Karpas-422 (cell line): ENCODE measurements around the gene SSTR1. TPM values are rescaled to one million over a fixed set of nuclear protein-coding genes. Genes with fewer than 3 reads are reported as not detected.

Source experiments
- DNase-seq: peaks from one replicate; pipeline ENCODE4 v3.0.0-alpha.2; 2015
- H2AFZ ChIP-seq: fragments of 200-600 bp; sonication (generic); 2 replicates; pipeline ENCODE4 v1.6.1; 2014; ENCODE audit warnings: antibody characterized with exemption, low read length, mixed read lengths
- H3K27ac ChIP-seq: fragments of 200-600 bp; sonication (generic); 2 replicates; pipeline ENCODE4 v1.5.1; 2014; ENCODE audit warnings: mild to moderate bottlenecking, low read length, moderate library complexity
- H3K27me3 ChIP-seq: fragments of 200-600 bp; sonication (generic); 2 replicates; pipeline ENCODE4 v1.6.1; 2014; ENCODE audit warnings: low read length, mixed read lengths
- H3K36me3 ChIP-seq: fragments of 200-600 bp; sonication (generic); 2 replicates; pipeline ENCODE4 v1.6.1; 2014; ENCODE audit warnings: low read length, mixed read lengths; ENCODE audit not compliant: insufficient read depth
- H3K4me1 ChIP-seq: fragments of 200-600 bp; sonication (generic); 2 replicates; pipeline ENCODE4 v1.6.1; 2014; ENCODE audit warnings: mild to moderate bottlenecking, low read length, mixed read lengths
- H3K4me2 ChIP-seq: fragments of 200-600 bp; sonication (generic); 2 replicates; pipeline ENCODE4 v1.6.1; 2014; ENCODE audit warnings: low read length, low read depth, mild to moderate bottlenecking; ENCODE audit not compliant: poor library complexity, severe bottlenecking
- H3K4me3 ChIP-seq: fragments of 200-600 bp; sonication (generic); 2 replicates; pipeline ENCODE4 v1.5.1; 2014; ENCODE audit warnings: mild to moderate bottlenecking, antibody characterized with exemption, low read length, mixed read lengths
- H3K79me2 ChIP-seq: fragments of 200-600 bp; sonication (generic); 2 replicates; pipeline ENCODE4 v1.6.1; 2014; ENCODE audit warnings: mild to moderate bottlenecking, low read length, mixed read lengths
- H3K9ac ChIP-seq: fragments of 200-600 bp; sonication (generic); 2 replicates; pipeline ENCODE4 v1.6.0; 2014; ENCODE audit warnings: low read length
- H3K9me2 ChIP-seq: fragments of 200-600 bp; sonication (generic), shearing (Covaris generic); replicated peaks from 2 replicates; pipeline ENCODE4 v1.6.0; 2014; ENCODE audit warnings: mild to moderate bottlenecking, low read length, moderate library complexity; ENCODE audit not compliant: insufficient read depth
- H3K9me3 ChIP-seq: fragments of 300-700, 200-600 bp; sonication (generic); 2 replicates; pipeline ENCODE4 v1.6.1; 2014; ENCODE audit warnings: low read length, mixed read lengths
- H4K20me1 ChIP-seq: fragments of 200-600 bp; sonication (generic); 2 replicates; pipeline ENCODE4 v1.6.1; 2014; ENCODE audit warnings: mild to moderate bottlenecking, antibody characterized with exemption, low read length, low read depth; ENCODE audit not compliant: insufficient read depth
- total RNA-seq: library from RNA; depleted of rRNA; stranded (reverse); fragments of >200 nt; shearing (Covaris generic); gene quantifications from 2 replicates; pipeline ENCODE4 v1.2.3, GENCODE V29; 2014; ENCODE audit warnings: low replicate concordance

The SSTR1 gene
- total RNA-seq, 1 experiment from 2014 or later, result not detected

DNA sequence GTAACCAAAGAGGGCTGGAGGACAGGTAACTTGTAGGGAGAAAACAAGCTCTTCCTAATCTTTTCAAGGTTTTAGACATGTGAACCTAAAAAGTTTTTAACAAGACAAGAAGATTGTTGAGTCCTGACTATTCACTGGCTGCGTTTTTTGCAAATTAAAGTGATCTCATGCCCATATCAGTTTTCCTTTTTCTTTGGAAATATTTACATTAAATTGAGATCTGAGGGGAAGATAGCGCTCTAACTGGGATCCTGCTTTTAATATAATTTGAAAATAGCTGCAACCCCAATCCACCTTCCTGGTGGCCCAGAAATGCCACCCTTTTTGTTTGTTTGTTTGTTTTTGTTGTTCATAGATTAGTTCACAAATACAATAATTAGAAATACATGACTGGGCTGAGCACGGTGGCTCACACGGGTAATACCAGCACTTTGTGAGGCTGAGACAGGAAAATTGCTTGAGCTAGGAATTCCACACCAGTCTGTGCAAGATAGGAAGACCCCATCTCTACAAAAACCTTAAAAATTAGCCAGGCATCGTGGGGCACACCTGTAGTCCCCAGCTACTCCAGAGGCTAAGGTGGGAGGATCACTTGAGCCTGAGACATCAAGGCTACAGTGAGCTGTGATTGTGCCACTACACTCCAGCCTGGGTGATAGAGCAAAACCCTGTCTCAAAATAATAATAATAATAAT, 2.4 kb upstream of the SSTR1 start:
- Histone ChIP-seq H3K9me3 (peaks cover 10% of the 10 kb centered on the region), H3K36me3 (peaks cover 5% of the 10 kb centered on the region), H2AFZ (peak overlapping the region; percentile 52), H3K27ac (no peak overlapping the region), H3K4me2 (no peak overlapping the region), H3K9me2 (no peaks in the 10 kb centered on the region), H3K27me3 (no peaks in the 10 kb centered on the region), H3K4me1 (peaks cover 23% of the 10 kb centered on the region), H3K79me2 (no peaks in the 10 kb centered on the region), H3K9ac (no peak overlapping the region), H3K4me3 (no peak overlapping the region), H4K20me1 (no peaks in the 10 kb centered on the region)
- no peak for DNase-seq

DNA sequence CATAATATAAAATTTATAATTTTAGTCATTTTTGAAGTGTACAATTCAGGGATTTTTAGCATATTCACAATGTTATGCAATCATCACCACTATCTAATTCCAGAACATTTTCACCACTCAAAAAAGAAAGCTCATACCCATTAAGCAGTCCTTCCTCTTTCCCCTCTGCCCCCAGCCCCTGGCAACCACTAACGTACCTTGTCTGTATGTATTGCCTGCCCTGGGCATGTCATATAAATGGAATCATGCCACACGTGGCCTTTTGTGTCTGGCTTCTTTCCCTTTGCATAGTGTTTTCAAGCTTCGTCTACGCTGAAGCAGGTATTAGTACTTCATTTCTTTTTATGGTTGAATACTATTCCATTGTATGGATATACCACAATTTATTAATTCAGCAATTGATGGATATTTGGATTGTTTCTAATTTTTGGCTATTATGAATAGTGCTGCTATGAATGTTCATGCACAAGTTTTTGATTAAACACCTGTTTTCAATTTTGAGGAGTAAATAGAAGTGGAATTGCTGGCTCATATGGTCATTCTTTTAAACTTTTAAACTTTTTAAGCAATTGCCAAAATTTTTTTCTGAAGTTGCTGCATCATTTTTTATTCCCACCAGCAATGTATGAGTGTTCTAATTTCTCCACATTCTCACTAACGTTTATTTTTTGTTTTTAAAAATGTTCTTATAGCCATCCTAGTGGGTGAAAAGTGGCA, 1.6 kb upstream of the SSTR1 start:
- Histone ChIP-seq H3K27ac (no peak overlapping the region), H3K9ac (no peak overlapping the region), H3K27me3 (no peaks in the 10 kb centered on the region), H3K79me2 (no peaks in the 10 kb centered on the region), H3K4me1 (peaks cover 21% of the 10 kb centered on the region), H3K4me3 (no peak overlapping the region), H3K9me2 (no peaks in the 10 kb centered on the region), H4K20me1 (no peaks in the 10 kb centered on the region), H3K36me3 (peaks cover 5% of the 10 kb centered on the region), H3K4me2 (no peak overlapping the region), H3K9me3 (peaks cover 10% of the 10 kb centered on the region), H2AFZ (no peak overlapping the region)
- no peak for DNase-seq

DNA sequence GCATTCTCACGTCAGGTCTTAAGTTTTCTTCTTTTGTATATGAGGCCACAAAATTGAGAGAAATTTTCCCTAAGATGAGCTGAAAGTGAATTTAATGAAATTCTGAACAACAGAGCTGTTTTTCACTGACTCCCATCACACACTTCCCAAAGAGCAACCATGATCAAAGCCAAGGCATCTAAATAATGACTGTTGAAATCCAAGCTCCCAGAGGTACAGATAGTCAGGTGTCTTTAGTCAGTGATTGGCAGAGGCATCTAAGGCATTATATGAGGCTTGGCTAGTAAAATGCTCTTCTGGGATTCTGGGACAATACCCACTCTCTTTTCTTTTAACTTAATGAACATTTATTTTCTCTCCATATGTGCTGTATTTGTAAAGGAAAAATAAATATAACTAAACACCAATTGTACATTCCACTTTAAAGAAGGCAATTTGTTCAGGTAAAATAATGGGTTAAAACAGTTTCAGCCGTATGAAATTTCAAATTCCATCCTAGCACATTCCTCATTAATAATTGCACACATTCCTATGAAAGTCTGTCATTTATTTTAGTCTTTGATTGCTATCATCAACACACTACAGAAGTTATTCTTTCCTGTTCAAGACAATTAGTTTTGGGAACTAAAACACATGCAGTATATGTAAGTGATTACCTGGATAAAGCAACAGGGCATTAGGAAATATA, 871 bp upstream of the SSTR1 start:
- no peak for DNase-seq
- Histone ChIP-seq H3K36me3 (peaks cover 5% of the 10 kb centered on the region), H3K4me3 (no peak overlapping the region), H3K27me3 (no peaks in the 10 kb centered on the region), H3K9me3 (peaks cover 10% of the 10 kb centered on the region), H3K27ac (no peak overlapping the region), H3K4me1 (peaks cover 21% of the 10 kb centered on the region), H4K20me1 (no peaks in the 10 kb centered on the region), H3K4me2 (no peak overlapping the region), H3K79me2 (no peaks in the 10 kb centered on the region), H3K9ac (no peak overlapping the region), H2AFZ (0 out of 2 replicates have a peak overlapping the region, but pooled peaks have one; percentile 2), H3K9me2 (no peaks in the 10 kb centered on the region)

DNA sequence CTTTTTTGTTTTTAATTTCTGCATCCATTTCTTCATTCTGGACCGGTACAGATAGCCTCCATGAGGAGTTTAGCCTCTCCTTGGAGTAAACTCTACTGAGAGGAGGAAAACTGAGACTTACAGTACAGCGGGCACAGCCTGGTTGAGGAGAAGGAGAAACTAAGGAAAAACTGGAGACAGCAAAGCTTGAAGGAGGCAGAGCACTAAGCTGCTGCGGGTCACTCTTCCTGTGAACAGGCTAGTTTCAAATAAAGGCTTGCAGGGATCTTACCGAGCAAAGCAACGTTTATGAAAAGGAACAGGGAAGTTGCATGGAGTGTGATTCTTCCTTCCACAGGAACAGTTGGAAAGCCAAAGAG, 348 bp upstream of the SSTR1 start:
- no peaks in the 10 kb centered on the region for H3K27me3 ChIP-seq
- no peak overlapping the region for H3K4me2 ChIP-seq
- no peaks in the 10 kb centered on the region for H3K79me2 ChIP-seq
- H3K4me3 ChIP-seq, result no peak overlapping the region
- DNase-seq, result no peak
- no peak overlapping the region for H3K9ac ChIP-seq
- H3K36me3 ChIP-seq, result peaks cover 5% of the 10 kb centered on the region
- no peaks in the 10 kb centered on the region for H3K9me2 ChIP-seq
- peaks cover 19% of the 10 kb centered on the region for H3K4me1 ChIP-seq
- 0 out of 2 replicates have a peak overlapping the region, but pooled peaks have one; percentile 2 for H2AFZ ChIP-seq
- peaks cover 10% of the 10 kb centered on the region for H3K9me3 ChIP-seq
- H4K20me1 ChIP-seq, result no peaks in the 10 kb centered on the region
- no peak overlapping the region for H3K27ac ChIP-seq

DNA sequence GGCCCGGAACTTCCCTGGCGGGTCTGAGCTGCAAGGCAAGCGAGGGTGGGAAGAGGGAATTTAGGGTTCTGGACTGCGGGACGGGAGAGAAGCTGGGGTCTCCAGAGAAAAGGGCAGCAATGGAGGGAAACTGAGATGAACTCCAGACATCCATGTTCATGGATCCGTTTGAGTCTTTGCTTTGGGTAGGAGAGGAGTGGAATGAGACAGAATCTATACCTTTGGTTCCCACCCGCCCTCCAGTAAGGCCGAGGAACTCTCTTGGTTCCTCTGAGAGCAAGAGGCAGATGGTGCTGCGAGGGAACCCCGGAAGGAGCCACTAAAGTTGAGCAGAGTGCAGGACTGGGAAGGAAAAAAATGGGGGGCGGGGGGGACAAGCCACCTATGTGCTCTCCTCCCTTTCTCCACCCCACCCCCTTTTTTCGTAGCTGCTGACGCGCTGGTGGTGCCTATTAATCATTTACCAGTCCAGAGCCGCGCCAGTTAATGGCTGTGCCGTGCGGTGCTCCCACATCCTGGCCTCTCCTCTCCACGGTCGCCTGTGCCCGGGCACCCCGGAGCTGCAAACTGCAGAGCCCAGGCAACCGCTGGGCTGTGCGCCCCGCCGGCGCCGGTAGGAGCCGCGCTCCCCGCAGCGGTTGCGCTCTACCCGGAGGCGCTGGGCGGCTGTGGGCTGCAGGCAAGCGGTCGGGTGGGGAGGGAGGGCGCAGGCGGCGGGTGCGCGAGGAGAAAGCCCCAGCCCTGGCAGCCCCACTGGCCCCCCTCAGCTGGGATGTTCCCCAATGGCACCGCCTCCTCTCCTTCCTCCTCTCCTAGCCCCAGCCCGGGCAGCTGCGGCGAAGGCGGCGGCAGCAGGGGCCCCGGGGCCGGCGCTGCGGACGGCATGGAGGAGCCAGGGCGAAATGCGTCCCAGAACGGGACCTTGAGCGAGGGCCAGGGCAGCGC, 1.2 kb downstream of the SSTR1 start:
- H3K9ac ChIP-seq, result no peak overlapping the region
- no peaks in the 10 kb centered on the region for H3K27me3 ChIP-seq
- H3K9me3 ChIP-seq, result peaks cover 10% of the 10 kb centered on the region
- no peaks in the 10 kb centered on the region for H3K9me2 ChIP-seq
- H4K20me1 ChIP-seq, result no peaks in the 10 kb centered on the region
- peaks cover 5% of the 10 kb centered on the region for H3K36me3 ChIP-seq
- H3K4me1 ChIP-seq, result peaks cover 13% of the 10 kb centered on the region
- DNase-seq, result no peak
- no peaks in the 10 kb centered on the region for H3K79me2 ChIP-seq
- no peak overlapping the region for H2AFZ ChIP-seq
- H3K4me2 ChIP-seq, result no peak overlapping the region
- H3K27ac ChIP-seq, result no peak overlapping the region
- H3K4me3 ChIP-seq, result no peak overlapping the region

DNA sequence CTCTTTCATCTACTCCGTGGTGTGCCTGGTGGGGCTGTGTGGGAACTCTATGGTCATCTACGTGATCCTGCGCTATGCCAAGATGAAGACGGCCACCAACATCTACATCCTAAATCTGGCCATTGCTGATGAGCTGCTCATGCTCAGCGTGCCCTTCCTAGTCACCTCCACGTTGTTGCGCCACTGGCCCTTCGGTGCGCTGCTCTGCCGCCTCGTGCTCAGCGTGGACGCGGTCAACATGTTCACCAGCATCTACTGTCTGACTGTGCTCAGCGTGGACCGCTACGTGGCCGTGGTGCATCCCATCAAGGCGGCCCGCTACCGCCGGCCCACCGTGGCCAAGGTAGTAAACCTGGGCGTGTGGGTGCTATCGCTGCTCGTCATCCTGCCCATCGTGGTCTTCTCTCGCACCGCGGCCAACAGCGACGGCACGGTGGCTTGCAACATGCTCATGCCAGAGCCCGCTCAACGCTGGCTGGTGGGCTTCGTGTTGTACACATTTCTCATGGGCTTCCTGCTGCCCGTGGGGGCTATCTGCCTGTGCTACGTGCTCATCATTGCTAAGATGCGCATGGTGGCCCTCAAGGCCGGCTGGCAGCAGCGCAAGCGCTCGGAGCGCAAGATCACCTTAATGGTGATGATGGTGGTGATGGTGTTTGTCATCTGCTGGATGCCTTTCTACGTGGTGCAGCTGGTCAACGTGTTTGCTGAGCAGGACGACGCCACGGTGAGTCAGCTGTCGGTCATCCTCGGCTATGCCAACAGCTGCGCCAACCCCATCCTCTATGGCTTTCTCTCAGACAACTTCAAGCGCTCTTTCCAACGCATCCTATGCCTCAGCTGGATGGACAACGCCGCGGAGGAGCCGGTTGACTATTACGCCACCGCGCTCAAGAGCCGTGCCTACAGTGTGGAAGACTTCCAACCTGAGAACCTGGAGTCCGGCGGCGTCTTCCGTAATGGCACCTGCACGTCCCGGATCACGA, 2.2 kb downstream of the SSTR1 start:
- peaks cover 10% of the 10 kb centered on the region for H3K9me3 ChIP-seq
- no peak overlapping the region for H2AFZ ChIP-seq
- H3K4me1 ChIP-seq, result peaks cover 4% of the 10 kb centered on the region; the same call in 1 of the 2 replicates
- no peak overlapping the region for H3K27ac ChIP-seq
- no peaks in the 10 kb centered on the region for H3K79me2 ChIP-seq
- H4K20me1 ChIP-seq, result no peaks in the 10 kb centered on the region
- no peak overlapping the region for H3K4me2 ChIP-seq
- DNase-seq, result no peak
- no peak overlapping the region for H3K4me3 ChIP-seq
- H3K27me3 ChIP-seq, result no peaks in the 10 kb centered on the region
- H3K9me2 ChIP-seq, result no peaks in the 10 kb centered on the region
- H3K9ac ChIP-seq, result no peak overlapping the region
- H3K36me3 ChIP-seq, result peaks cover 5% of the 10 kb centered on the region

DNA sequence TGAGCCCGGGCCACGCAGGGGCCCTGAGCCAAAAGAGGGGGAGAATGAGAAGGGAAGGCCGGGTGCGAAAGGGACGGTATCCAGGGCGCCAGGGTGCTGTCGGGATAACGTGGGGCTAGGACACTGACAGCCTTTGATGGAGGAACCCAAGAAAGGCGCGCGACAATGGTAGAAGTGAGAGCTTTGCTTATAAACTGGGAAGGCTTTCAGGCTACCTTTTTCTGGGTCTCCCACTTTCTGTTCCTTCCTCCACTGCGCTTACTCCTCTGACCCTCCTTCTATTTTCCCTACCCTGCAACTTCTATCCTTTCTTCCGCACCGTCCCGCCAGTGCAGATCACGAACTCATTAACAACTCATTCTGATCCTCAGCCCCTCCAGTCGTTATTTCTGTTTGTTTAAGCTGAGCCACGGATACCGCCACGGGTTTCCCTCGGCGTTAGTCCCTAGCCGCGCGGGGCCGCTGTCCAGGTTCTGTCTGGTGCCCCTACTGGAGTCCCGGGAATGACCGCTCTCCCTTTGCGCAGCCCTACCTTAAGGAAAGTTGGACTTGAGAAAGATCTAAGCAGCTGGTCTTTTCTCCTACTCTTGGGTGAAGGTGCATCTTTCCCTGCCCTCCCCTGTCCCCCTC, 3.0 kb downstream of the SSTR1 start:
- Histone ChIP-seq H3K9me3 (peaks cover 10% of the 10 kb centered on the region), H3K4me1 (0 out of 2 replicates have a peak, but pooled peaks cover 2% of the 10 kb centered on the region), H3K4me3 (no peak overlapping the region), H3K36me3 (peaks cover 5% of the 10 kb centered on the region), H2AFZ (no peak overlapping the region), H3K27me3 (no peaks in the 10 kb centered on the region), H3K9me2 (no peaks in the 10 kb centered on the region), H4K20me1 (no peaks in the 10 kb centered on the region), H3K4me2 (no peak overlapping the region), H3K9ac (no peak overlapping the region), H3K79me2 (no peaks in the 10 kb centered on the region), H3K27ac (no peak overlapping the region)
- DNase-seq, result no peak
